ENCODE data around the gene RBM28. TPM values are rescaled to one million over a fixed set of nuclear protein-coding genes. Genes with fewer than 3 reads are reported as not detected.
"Not testable (repeated sequence)": the region's sequence is repeated elsewhere in the genome, so short reads cannot be mapped to it uniquely, and the experiment has no call there.

The RBM28 gene
- total RNA-seq, 1 donor from 2014 or later: 6.7 TPM

DNA sequence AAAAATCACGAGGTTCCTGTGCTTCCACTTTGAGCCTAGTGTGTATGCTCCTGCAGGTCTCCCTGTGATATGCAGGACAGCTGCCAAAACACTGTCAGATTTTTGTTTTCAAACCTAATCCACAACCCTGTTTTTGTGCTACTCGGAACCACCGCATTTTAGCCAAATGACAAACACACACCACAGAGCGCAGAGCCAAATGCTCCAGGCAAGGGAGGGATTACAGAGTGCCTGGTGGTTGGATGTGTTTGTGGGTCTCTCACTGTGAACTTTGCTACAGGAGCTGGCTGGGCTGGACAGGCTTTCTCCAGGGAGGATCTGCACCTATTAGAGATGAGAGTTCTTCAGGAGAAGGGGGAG lies 5.7 kb upstream of the RBM28 start:
- no peak for DNase-seq (ENCODE audit: low spot score)

GRCh38 chr7:128347647-128348097 lies 4.0 kb upstream of the RBM28 start:
- DNase-seq (ENCODE audit: low spot score): peak; percentile 70

DNA sequence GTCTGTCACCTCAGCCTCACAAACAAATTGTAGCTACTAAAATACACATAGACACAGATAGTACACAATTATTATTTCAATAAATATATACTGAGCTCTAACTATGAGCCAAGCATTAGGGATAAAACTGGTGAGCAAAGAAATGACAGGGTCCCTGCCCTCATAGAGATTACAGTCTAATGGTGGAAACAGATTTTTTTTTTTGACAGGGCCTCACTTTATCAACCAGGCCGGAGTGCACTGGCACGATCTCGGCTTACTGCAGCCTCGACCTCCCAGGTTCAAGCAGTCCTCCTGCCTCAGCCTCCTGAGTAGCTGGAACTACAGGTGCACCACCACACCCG lies 695 bp upstream of the RBM28 start:
- no peak for DNase-seq (ENCODE audit: low spot score)

DNA sequence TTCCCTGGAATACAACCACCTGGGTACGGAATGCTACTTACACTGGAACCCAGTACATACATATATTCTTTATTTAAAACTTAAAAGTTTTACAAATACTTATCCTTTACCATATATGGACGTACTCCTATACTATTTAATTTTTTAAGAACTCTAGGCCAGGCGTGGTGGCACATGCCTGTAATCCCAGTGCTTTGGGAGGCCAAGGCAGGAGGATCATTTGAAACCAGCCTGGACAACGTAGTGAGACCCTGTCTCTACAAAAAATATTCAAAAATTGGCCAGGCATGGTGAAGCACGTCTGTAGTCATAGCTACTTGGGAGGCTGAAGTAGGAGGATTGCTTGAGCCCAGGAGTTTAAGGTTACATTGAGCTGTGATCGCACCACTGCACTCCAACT lies 2.0 kb downstream of the RBM28 start:
- no peak for DNase-seq (ENCODE audit: low spot score)

- DNase-seq (ENCODE audit: low spot score): no peak
Measured at GRCh38 chr7:128335730-128336129, 8.0 kb downstream of the RBM28 start.

- DNase-seq (ENCODE audit: low spot score): no peak
Measured at GRCh38 chr7:128324368-128324680, 19.4 kb downstream of the RBM28 start.

- DNase-seq (ENCODE audit: low spot score): no peak
Measured at GRCh38 chr7:128323459-128324367, 20.0 kb downstream of the RBM28 start.

GRCh38 chr7:128323040-128323439 lies 20.7 kb downstream of the RBM28 start:
- DNase-seq (ENCODE audit: low spot score): no peak

GRCh38 chr7:128322040-128322643 lies 21.6 kb downstream of the RBM28 start:
- DNase-seq (ENCODE audit: low spot score): peak; percentile 64

DNA sequence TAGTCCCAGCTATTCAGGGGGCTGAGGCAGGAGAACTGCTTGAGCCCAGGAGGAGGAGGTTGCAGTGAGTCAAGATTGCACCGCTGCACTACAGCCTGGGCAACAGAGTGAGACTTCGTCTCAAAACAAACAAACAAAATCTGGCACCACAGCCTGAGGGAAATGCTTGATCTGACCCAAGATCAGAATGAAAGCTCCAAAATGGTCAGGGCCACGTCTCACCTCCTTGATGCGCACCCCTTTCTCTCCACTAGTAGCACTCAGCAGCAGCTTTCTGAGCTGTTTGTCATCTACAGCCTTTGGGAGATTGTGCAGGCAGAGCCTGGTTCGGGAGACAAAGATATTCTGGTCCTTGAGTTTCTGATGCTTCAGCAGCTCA lies 22.7 kb downstream of the RBM28 start:
- no peak for DNase-seq (ENCODE audit: low spot score)

DNA sequence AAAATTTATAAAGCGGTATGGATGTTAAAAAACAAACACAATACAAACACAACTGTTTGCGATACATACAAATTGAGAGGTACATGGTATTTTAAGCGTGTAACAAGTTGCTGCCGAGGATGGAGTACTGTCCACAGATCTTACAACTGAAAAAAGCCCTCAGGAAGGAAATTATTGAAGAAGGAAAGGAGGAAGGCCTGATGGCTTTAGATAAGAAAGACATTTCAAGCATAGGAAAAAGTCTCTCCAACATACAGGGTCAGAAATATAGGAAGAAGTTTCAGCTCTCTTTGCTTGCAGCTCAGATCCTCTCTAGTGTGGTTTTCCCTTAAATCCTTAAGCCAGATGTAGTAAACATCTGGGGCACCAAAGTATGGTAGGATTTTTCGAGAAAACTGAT lies 25.0 kb downstream of the RBM28 start:
- no peak for DNase-seq (ENCODE audit: low spot score)

DNA sequence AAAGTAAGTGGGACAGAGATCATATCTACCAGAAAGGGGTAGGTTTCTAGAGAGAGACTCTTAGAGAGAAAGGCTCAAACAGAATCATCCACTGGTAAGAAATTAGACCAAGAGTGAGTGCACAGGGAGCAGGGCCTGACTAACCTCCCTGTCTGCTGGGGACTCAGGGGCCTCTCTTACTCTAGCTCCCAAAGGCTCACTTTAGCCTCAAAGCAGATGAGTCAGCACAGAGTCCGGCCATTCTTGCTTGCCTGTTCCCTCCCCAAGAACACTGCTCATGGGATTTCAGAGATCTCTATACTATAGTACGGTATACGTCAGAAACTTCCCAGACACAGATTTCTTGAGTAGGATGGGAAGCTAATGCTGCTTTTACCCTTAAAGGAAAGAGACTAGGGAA lies 32.7 kb downstream of the RBM28 start:
- peak; percentile 91 for DNase-seq (ENCODE audit: low spot score)

- DNase-seq (ENCODE audit: low spot score): no peak
Measured at GRCh38 chr7:128310499-128310898, 33.2 kb downstream of the RBM28 start.

DNA sequence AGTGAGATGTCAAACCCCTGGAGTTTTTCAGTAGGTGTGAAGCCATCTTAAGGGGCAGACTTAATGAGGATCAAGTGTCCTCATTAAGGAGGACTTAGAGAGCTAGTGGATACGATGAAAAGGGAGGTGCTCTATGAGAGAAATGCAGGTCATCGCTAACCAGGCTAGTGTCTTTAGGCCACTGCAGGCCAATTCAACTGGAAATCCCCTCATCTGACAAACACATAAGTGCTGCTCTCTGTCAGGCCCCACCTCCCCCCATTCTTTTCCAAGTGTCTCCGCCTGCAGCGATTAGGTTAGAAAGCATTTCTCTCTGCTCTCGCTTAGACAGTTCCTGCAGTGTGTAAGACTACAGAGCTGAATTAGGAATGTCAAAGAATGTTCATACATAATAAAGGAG lies 33.7 kb downstream of the RBM28 start:
- DNase-seq (ENCODE audit: low spot score): peak; percentile 51

GRCh38 chr7:128309124-128309523 lies 34.6 kb downstream of the RBM28 start:
- DNase-seq (ENCODE audit: low spot score): no peak

GRCh38 chr7:128307061-128307460 lies 36.6 kb downstream of the RBM28 start:
- DNase-seq (ENCODE audit: low spot score): no peak

DNA sequence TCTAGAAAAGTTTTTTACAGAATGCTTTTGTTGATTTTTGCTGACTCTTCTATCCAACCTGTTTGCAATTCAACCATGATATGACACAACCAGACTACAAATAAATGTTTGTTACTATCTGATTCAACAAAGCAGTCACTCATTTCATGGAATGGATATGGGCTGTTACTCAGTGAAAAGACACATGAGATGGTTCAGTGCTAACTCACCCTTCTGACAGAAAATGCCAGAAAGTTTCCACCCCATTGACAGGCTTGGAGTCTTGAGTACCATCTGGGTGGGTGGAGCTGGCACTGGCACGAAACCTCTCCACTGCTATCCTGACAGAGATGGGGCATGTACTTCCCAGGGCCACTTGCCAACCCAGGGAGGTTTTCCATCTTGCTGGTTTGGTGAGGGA lies 39.5 kb downstream of the RBM28 start:
- no peak for DNase-seq (ENCODE audit: low spot score)

GRCh38 chr7:128303643-128304042 lies 40.1 kb downstream of the RBM28 start:
- DNase-seq (ENCODE audit: low spot score): no peak

DNA sequence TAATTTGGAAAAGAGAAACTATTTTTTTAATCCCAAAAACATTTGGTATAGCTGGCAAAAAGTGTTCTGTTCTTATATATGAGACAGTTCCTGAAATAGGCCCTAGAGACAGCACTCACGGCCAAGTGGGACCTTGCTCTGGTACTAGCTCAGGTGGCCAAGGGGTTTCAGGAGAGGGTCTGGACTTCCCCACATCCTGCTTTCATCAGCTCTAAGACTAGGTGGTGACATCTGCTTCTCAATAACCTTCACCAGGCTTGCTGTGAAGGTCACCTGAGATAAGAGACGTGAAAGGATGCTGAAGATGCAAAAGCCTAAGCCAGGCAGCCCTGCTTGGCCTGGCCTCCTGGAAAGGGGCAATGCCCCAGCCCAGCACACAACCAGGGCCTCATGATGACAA lies 40.6 kb downstream of the RBM28 start:
- no peak for DNase-seq (ENCODE audit: low spot score)

- DNase-seq (ENCODE audit: low spot score): no peak
Measured at GRCh38 chr7:128302139-128302538, 41.6 kb downstream of the RBM28 start.

- DNase-seq (ENCODE audit: low spot score): no peak
Measured at GRCh38 chr7:128299109-128299607, 44.5 kb downstream of the RBM28 start.

- DNase-seq (ENCODE audit: low spot score): not testable (repeated sequence)
Measured at GRCh38 chr7:128298004-128298403, 45.7 kb downstream of the RBM28 start.

DNA sequence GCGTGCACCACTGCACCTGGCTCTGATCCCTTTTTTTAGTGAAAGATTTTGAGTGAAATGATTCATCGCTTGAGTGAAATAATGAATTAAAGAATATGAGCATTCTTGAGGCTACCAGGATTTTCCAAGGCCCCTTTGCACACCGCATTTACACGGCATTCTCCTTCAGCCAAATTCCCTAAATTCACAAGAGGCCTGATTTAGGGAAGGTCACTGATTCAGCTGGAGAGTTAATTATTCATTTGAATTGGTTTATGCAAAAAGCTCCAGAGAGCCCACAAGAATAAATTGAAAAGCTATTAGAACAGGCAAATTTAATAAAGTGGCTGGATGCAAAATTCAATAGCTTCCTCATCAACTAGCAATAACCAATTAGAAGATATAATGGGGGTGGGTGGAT lies 56.2 kb downstream of the RBM28 start:
- no peak for DNase-seq (ENCODE audit: low spot score)

All from umbilical cord (tissue), 2 donors.